GM21515 (cell line): ENCODE measurements around the gene PTK7.
"Not testable (repeated sequence)": the region's sequence is repeated elsewhere in the genome, so short reads cannot be mapped to it uniquely, and the experiment has no call there.

ENCODE experiments used
- ATAC-seq: cut with Tn5 transposase; IDR thresholded peaks from one replicate; pipeline ENCODE4 v1.9.1; 2021; ENCODE audit not compliant: unreplicated experiment

PTK7 gene

GRCh38 chr6:43053545-43054205 lies 22.4 kb upstream of the PTK7 start, which contains the start of gene CUL7:
Gene CUL7 (minus strand): TSS chr6:43053851. CDS start chr6:43052788, 1,063 bp downstream.
- ATAC-seq, result peak; percentile 77

DNA sequence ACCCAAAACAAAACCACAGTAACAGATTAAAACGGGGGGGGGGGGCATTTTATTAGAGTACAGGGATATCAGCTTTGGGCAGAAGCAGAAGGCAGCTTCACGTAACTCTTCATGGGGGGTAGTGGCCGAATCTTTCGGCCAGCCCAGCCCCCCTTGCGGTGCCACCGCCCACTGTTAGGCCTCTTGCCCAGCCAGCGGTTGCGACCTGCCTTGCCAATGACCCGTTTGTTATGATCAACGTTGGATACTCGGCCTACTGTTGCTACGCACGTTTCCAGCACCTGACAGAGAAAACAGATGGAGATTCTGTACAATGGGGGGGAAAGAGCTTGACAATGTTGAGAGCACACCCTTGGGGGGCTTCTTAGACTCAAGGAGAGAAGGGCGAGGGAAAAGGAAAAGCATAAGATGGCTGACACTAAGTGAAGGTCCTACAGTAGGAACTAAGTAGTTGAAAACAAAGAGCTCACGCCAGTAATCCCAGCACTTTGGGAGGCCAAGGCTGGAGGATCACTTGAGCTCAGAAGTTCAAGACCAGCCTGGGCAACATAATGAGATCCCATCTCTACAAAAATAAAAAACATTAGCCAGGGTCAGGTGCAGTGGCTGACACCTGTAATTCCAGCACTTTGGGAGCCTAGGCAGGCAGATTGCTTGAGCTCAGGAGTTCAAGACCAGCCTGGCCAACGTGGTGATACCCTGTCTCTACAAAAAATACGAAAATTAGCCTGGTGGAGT lies 21.7 kb upstream of the PTK7 start:
- no peak for ATAC-seq

DNA sequence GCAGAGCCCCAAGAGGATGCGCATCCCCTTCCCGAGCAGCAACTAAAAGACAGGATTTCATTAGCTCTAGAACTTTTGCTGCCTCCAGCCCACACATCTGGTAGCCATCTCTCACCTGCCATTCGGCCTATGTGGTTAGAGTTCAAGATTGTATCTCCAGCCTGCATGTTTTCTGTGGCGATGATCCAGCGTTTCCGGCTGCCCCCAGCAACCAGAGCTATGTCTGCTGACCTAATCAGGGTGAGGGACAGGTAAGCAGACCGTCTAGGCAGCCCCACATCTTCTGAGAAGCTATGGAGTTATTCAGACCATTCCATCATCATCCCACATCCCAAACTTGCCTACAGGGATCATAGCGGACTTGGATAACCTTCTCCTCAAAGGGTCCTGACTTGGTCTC lies 20.1 kb upstream of the PTK7 start:
- ATAC-seq, result no peak

- ATAC-seq, result no peak
Measured at GRCh38 chr6:43058531-43058930, 17.6 kb upstream of the PTK7 start.

DNA sequence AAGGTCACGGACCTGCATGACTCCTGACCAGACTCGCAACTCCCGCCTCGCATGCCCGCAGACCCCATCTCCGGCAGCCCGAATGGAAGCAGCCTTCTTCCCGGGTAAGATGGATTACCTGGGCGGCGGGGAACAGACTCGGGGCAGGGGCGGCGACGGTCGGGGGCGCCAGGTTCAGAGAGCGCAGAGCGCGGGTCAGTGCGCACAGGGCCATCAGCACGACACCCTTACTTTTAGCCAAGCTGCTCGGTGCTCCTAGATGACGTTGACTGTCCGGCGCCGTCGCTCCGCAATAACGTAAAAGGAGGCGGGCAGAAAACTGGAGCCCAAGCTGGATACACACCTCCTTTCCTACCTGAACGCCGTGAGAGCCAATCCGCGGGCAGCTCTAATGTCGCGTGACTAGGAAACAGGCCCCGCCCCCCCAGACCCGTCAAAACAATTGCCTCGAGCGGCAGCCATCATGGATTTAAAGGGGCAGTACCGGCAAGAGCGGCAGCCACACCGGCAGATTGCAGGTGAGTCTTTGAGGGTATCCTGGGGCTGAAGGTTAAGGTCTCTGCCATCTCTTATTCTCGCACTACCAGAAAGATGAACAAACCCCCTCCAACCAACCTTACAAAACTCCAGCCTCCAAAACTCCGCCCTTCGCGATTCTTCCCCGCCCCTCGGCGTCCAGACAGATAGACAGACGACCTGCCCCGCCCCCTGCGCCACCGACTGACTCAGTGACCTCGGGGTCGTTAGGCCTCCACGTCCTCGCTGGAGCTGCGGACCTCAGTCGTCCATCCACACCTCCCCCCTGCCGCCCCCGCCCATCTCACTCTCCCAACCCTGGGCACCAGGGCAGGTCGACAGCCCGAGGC lies 16.7 kb upstream of the PTK7 start, which contains the start of the genes KLC4 and MRPL2:
Gene KLC4 (plus strand): TSS at position 464 of the 866 bp plus-strand sequence. CDS start 1,705 bp downstream, outside the sequence.
Gene MRPL2 (minus strand): TSS at position 267 of the 866 bp plus-strand sequence. CDS start 53 bp downstream, at position 214.
- peak; percentile 89 for ATAC-seq

DNA sequence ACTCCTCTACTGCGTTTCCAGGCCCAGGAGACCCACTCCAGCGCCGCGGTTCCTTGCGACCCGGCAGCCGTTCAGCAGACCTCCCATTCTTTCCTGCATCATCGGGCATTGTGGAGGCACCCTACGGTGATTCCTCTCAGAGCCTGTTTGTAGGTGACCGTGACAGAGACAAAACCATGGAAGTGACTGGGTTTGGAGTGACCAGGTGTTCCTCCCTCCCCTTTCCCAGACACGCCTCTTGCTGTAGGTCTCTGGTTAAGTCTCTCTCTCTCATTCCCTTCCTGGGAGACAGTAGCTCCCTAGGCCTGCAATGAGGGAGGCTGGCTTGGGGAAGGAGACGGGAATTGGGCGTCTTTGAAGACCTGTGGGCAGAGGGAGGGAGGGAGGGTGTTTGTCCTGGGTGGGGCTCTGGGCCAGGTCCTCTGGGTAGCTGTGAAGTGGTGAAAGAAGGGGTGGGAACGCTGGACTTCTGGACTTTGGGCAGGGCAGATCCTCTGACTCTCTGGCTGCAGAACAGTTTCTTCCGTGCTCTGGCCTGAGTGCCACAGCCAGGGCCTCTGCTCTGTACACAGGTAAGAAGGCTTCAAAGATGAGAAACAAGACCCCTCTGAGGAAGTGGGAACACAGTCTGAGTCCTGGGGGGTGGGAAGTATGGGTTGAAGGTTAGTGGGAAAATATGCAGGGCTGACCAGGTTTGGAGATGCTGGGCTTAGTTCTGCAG lies 15.9 kb upstream of the PTK7 start:
- ATAC-seq, result no peak

- no peak for ATAC-seq
Measured at GRCh38 chr6:43060755-43061633, 15.1 kb upstream of the PTK7 start.

DNA sequence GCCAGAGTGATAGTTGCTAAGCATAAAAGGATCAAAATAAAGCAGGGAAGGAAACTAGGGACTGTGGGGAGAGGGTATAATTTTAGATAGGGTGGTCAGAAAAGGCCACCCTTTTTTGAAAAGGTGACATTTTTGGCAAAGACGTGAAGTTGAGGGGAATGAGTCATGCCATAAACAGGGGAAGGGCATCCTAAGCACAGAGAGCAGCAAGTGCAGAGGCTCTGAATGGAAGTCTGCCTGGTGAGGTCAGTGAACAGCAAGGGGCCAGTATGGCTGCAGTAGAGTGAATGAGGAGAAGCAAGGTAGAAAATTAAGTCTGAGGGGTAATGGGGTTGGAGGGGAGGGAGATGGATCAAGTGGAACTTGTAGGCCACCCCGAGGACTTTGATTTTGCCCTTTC lies 14.3 kb upstream of the PTK7 start:
- ATAC-seq, result no peak

DNA sequence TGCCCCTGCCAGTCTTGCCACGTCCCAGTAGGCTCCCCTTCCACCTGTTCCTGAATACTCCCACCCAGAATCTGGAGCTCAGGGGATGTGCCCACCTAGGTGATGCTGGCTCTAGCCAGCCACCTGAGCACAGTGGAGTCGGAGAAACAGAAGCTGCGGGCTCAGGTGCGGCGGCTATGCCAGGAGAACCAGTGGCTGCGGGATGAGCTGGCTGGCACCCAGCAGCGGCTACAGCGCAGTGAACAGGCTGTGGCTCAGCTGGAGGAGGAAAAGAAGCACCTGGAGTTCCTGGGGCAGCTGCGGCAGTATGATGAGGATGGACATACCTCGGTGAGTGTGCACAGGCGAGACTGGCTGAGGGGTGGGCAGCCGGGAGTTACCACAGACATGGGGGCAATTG lies 13.3 kb upstream of the PTK7 start:
- no peak for ATAC-seq

DNA sequence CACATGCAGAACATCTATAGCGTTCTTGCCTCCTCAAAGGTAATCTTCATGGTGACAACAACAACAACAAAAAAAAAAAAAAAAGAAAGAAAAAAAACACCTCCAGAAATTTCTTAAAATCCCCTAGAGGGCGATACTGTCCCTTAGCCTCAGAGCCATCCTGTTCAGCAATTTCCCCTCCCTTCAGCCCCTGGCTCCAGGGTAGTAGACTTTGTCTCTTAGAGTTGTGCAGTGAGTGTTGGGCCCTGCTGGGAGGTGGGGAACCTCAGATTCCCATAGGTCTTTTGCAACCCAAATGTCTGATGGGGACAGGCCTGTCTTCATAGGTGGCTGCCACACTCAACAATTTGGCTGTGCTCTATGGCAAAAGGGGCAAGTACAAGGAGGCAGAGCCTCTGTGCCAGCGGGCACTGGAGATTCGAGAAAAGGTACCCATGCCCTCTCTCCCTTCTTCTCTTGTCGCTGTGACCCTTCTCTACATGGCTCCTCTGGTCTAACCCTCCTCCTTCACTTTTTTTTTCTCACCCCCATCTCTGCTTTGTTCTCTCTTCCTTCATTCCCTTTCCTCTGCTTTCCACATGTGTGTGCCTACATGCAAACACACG lies 6.0 kb upstream of the PTK7 start:
- ATAC-seq, result no peak

GRCh38 chr6:43074847-43075669 lies 1.1 kb upstream of the PTK7 start:
- ATAC-seq, result no peak

GRCh38 chr6:43076464-43077332 lies 584 bp downstream of the PTK7 start:
- no peak for ATAC-seq

GRCh38 chr6:43077333-43077809 lies 1.3 kb downstream of the PTK7 start:
- no peak for ATAC-seq

- ATAC-seq, result no peak
Measured at GRCh38 chr6:43077981-43078511, 1.9 kb downstream of the PTK7 start.

- no peak for ATAC-seq
Measured at GRCh38 chr6:43078691-43079090, 2.6 kb downstream of the PTK7 start.

GRCh38 chr6:43081043-43081442 lies 4.9 kb downstream of the PTK7 start:
- no peak for ATAC-seq

- not testable (repeated sequence) for ATAC-seq
Measured at GRCh38 chr6:43081922-43082321, 5.8 kb downstream of the PTK7 start.
